Subcutaneous adipose tissue (tissue), 4 donors: ENCODE data around the gene OOSP3. TPM values are rescaled to one million over a fixed set of nuclear protein-coding genes. Genes with fewer than 3 reads are reported as not detected.

ENCODE experiments used
- CTCF ChIP-seq: fragments of 450-650 bp; IDR thresholded peaks from one replicate; pipeline ENCODE4 v1.5.1; 2016; ENCODE audit warnings: low read depth, mild to moderate bottlenecking, control low read depth, antibody characterized with exemption, moderate library complexity
- total RNA-seq, 4 donors: library from RNA; depleted of rRNA; stranded (reverse); fragments of >200 nt; gene quantifications; one replicate each; pipeline ENCODE4 v1.1.0, GENCODE V29; 2016

The OOSP3 gene
- total RNA-seq, 4 donors from 2014 or later, result not detected

- TF ChIP-seq CTCF, result no peak
Observed at GRCh38 chr11:59899532-59899931, 20.9 kb downstream of the OOSP3 start.

GRCh38 chr11:59900366-59901126 lies 22.0 kb downstream of the OOSP3 start:
- TF ChIP-seq CTCF, result no peak

GRCh38 chr11:59901306-59901705 lies 22.7 kb downstream of the OOSP3 start:
- no peak for TF ChIP-seq CTCF

DNA sequence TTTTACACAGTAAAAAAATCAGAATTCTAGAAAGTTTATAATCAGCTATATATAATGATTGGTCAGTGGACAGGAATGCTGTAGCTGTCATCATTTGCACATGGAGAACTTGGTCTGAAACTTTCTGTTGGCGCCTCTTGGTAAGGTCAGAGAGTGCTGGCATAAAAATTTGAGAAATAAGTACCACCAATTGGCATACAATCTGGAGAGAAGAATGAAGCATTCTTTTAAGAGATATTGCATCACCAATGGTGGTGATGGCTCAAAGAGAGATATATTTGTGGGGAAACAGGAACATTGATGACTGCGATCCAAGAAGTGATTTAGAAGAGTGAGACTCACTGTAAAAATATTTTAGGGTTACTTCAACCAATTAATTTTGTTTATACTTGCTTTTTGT lies 39.9 kb downstream of the OOSP3 start:
- TF ChIP-seq CTCF, result no peak

- TF ChIP-seq CTCF, result no peak
Observed at GRCh38 chr11:59918987-59919589, 40.5 kb downstream of the OOSP3 start.

- TF ChIP-seq CTCF, result no peak
Observed at GRCh38 chr11:59923813-59924212, 45.2 kb downstream of the OOSP3 start.

DNA sequence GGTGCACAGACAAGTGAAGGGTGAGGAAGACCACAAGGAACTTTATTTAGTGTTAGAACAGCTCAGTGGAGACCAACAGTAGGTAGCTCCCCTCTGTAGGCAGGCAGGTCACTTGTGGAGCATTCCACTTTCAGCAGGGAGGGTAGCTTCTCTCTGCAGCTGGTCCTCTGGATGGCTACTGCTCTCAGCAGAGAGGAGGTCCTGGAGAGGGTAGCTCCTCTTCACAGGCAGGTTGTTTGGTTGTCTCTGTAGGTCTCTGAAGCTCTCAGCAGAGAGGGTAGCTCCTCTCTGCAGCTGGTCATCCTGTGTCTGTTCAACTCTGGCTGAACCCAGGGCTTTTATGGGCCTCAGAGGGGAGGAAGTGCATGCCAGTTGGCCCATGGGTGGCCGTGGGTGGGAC lies 53.1 kb downstream of the OOSP3 start:
- no peak for TF ChIP-seq CTCF
